Ovary (tissue), 9 donors: ENCODE measurements around the gene CHD6. TPM values are rescaled to one million over a fixed set of nuclear protein-coding genes. Genes with fewer than 3 reads are reported as not detected.

Experiments used
- DNase-seq, 5 donors: peaks; one replicate each; pipeline ENCODE4 v3.0.0-alpha.2; 2019 to 2020
- H3K27ac ChIP-seq, 2 donors: fragments of 200-600 bp; one replicate each; pipeline versions ENCODE4 v1.5.1 to v1.8.0; 2019 to 2022
- H3K27me3 ChIP-seq: fragments of 200-600 bp; one replicate; pipeline ENCODE4 v1.8.0; 2022
- H3K36me3 ChIP-seq: fragments of 200-600 bp; sonication (generic); one replicate; pipeline ENCODE4 v1.5.1; 2019
- H3K4me1 ChIP-seq: one replicate; pipeline ENCODE4 v1.8.1; 2013; ENCODE audit warnings: mild to moderate bottlenecking, moderate library complexity; ENCODE audit not compliant: insufficient read depth
- H3K4me3 ChIP-seq: fragments of 200-600 bp; sonication (generic); one replicate; pipeline ENCODE4 v1.5.1; 2017
- H3K9me3 ChIP-seq, 2 donors: fragments of 200-600 bp in 1 of 2; sonication (generic) in 1 of 2; one replicate each; pipeline versions ENCODE4 v1.5.1 to v1.8.1; 2013 to 2019; ENCODE audit warnings: mild to moderate bottlenecking in 1 of 2, moderate library complexity in 1 of 2
- CTCF ChIP-seq, 3 donors: fragments of 450-650 bp in 2 of 3; fragments of 200-600 bp in 1 of 3; IDR thresholded peaks; one replicate each; pipeline versions ENCODE4 v1.5.1 to v1.8.0; 2016 to 2022; ENCODE audit warnings: antibody characterized with exemption in 3 of 3, mild to moderate bottlenecking in 1 of 3
- EP300 ChIP-seq: sonication (generic); formaldehyde crosslinking; IDR thresholded peaks from one replicate; pipeline ENCODE4 v1.6.1; 2017; ENCODE audit warnings: antibody characterized with exemption
- POLR2A ChIP-seq: fragments of 450-650 bp; IDR thresholded peaks from one replicate; pipeline ENCODE4 v1.6.1; 2017; ENCODE audit warnings: antibody characterized with exemption, mild to moderate bottlenecking, moderate library complexity
- WGBS, 3 donors: extraction: QIAGEN DNeasy Blood & Tissue Kit in 1 of 3; methylation state at CpG; one replicate each; pipeline versions ENCODE4 v1.1.5 to v1.1.7; 2013 to 2017; 5-methylcytosine and 5-hydroxymethylcytosine counted together
- intact Hi-C, 4 donors: fragments of 100-400 bp; cut with DNase I; formaldehyde crosslinking; loops; one replicate each; pipeline versions ENCODE4 v1.11.0 to v1.15.1; 2022 to 2023
- polyA plus RNA-seq, 2 donors: library from polyadenylated mRNA; stranded (reverse); fragments of 200-250 nt in 1 of 2; fragments of 350-450 nt in 1 of 2; fragmentation: Illumina TruSeq in 1 of 2; extraction: RNeasy Lipid Tissue Mini Kit (QIAGEN cat#74804) in 1 of 2; gene quantifications; one replicate each; pipeline ENCODE4 v1.2.3, GENCODE V29; 2013 to 2014
- total RNA-seq, 7 donors: library from RNA; depleted of rRNA in 2 of 7; stranded (reverse); fragments of >200 nt in 2 of 7; fragmentation: NEBNext Ultra II Directional in 3 of 7; extraction: Animal tissue kit (Norgen Biotek cat#: 25700) in 3 of 7; gene quantifications; one replicate each; pipeline versions ENCODE4 v1.1.0 to v1.2.4, GENCODE V29; 2016 to 2023
- donor health status: DM: no; HTN: no; CAD: no; lungs with moderate emphysema.
- donor health status: DM: no; HTN: no; CAD: no.
- donor health status: Bipolar disorder and iron deficiency.
- donor health status: DM: yes; HTN: yes; CAD: no.
- donor health status: DM: no; HTN: no; CAD: no.
- donor health status: DM: yes; HTN: yes; CAD: no.

Gene CHD6
- total and polyA plus RNA-seq, 9 donors: 12.1 to 82.4 (median 52.7) TPM

- no peaks in the 10 kb centered on the region for H3K9me3 ChIP-seq
- no peak overlapping the region for H3K27ac ChIP-seq
- WGBS, 3 donors: 83 to 85% (median 84%) methylated on average over 12 of the region's 12 CpGs
- H3K4me3 ChIP-seq: no peak overlapping the region
- no peak for DNase-seq
- TF ChIP-seq POLR2A: no peak
- TF ChIP-seq EP300: no peak
- no peak for TF ChIP-seq CTCF (IDR thresholded peaks at IDR 0.05)
- no peaks in the 10 kb centered on the region for H3K4me1 ChIP-seq
- H3K27me3 ChIP-seq: no peaks in the 10 kb centered on the region
- no peaks in the 10 kb centered on the region for H3K36me3 ChIP-seq
- intact Hi-C loops: loop anchor here in 1 of 4 donors (10.0 kb wide), 1 partner anchor 239 kb away; no protein-coding TSS in a partner anchor
Measured at GRCh38 chr20:41403604-41404003, 214.6 kb downstream of the CHD6 start.

- 8 to 16% (median 8%) methylated on average over 2 of the region's 2 CpGs for WGBS, 3 donors
- intact Hi-C loops: no loop called here
- TF ChIP-seq EP300: no peak
- no peak for TF ChIP-seq POLR2A
- no peak for TF ChIP-seq CTCF (IDR thresholded peaks at IDR 0.05)
- Histone ChIP-seq H3K9me3 (no peaks in the 10 kb centered on the region), H3K27ac (no peak overlapping the region), H3K36me3 (no peaks in the 10 kb centered on the region), H3K4me1 (peaks cover 10% of the 10 kb centered on the region), H3K4me3 (no peak overlapping the region), H3K27me3 (no peaks in the 10 kb centered on the region)
- DNase-seq: peak; percentile 52 to 81 (median 71)
Measured at GRCh38 chr20:41398408-41398807, 219.8 kb downstream of the CHD6 start.

GRCh38 chr20:41395667-41396664, 222.2 kb downstream of the CHD6 start:
- H3K27ac ChIP-seq: no peak overlapping the region
- no peaks in the 10 kb centered on the region for H3K27me3 ChIP-seq
- DNase-seq: peak in 3 of 5 donors; percentile 31 to 68 (median 40)
- no peaks in the 10 kb centered on the region for H3K36me3 ChIP-seq
- peaks cover 16% of the 10 kb centered on the region for H3K4me1 ChIP-seq
- H3K9me3 ChIP-seq: no peaks in the 10 kb centered on the region
- 35 to 45% (median 40%) methylated on average over 18 of the region's 18 CpGs for WGBS, 3 donors
- no peak overlapping the region for H3K4me3 ChIP-seq
- no peak for TF ChIP-seq EP300
- TF ChIP-seq CTCF (IDR thresholded peaks at IDR 0.05): no peak
- no peak for TF ChIP-seq POLR2A
- intact Hi-C loops: no loop called here

GRCh38 chr20:41394931-41395666, 223.1 kb downstream of the CHD6 start:
- peaks cover 16% of the 10 kb centered on the region for H3K4me1 ChIP-seq
- WGBS, 3 donors: 43 to 50% (median 45%) methylated on average over 9 of the region's 9 CpGs
- intact Hi-C loops: no loop called here
- no peak overlapping the region for H3K4me3 ChIP-seq
- no peaks in the 10 kb centered on the region for H3K27me3 ChIP-seq
- H3K27ac ChIP-seq: no peak overlapping the region
- H3K9me3 ChIP-seq: no peaks in the 10 kb centered on the region
- DNase-seq: peak; percentile 42 to 87 (median 65)
- no peaks in the 10 kb centered on the region for H3K36me3 ChIP-seq
- TF ChIP-seq EP300 (no peak), CTCF (IDR thresholded peaks at IDR 0.05) (no peak), POLR2A (no peak)
